ENCODE measurements around the gene CCT7.
A peak's percentile ranks its signal among the peaks of the same experiment; 100 is the strongest.
"Not testable (repeated sequence)": the region's sequence is repeated elsewhere in the genome, so short reads cannot be mapped to it uniquely, and the experiment has no call there.

CCT7 gene

GRCh38 chr2:73233932-73234832 lies at the start of gene CCT7:
TSS of gene CCT7 (plus strand) at chr2:73234308. CDS start at chr2:73234379, 71 bp downstream.
- peak; percentile 89 for DNase-seq

GRCh38 chr2:73185965-73186364 lies 48.1 kb upstream of the CCT7 start:
- no peak for DNase-seq

GRCh38 chr2:73187549-73187948 lies 46.6 kb upstream of the CCT7 start:
- no peak for DNase-seq

GRCh38 chr2:73197579-73197978 lies 36.5 kb upstream of the CCT7 start:
- no peak for DNase-seq

- not testable (repeated sequence) for DNase-seq
Observed at GRCh38 chr2:73200281-73200680, 33.8 kb upstream of the CCT7 start.

GRCh38 chr2:73202156-73203054 lies 31.7 kb upstream of the CCT7 start, which contains the start of gene NOTO:
TSS of gene NOTO (plus strand) at chr2:73202574. CDS start at chr2:73202667, 93 bp downstream.
- no peak for DNase-seq

- DNase-seq, result no peak
Observed at GRCh38 chr2:73203055-73203681, 30.9 kb upstream of the CCT7 start.

- DNase-seq, result no peak
Observed at GRCh38 chr2:73205611-73206010, 28.5 kb upstream of the CCT7 start.

GRCh38 chr2:73208258-73208657 lies 25.9 kb upstream of the CCT7 start:
- no peak for DNase-seq

- DNase-seq, result no peak
Observed at GRCh38 chr2:73210019-73210418, 24.1 kb upstream of the CCT7 start.

GRCh38 chr2:73210696-73211095 lies 23.4 kb upstream of the CCT7 start:
- DNase-seq, result no peak

- DNase-seq, result no peak
Observed at GRCh38 chr2:73212098-73212447, 22.0 kb upstream of the CCT7 start.

GRCh38 chr2:73212448-73213176 lies 21.5 kb upstream of the CCT7 start:
- peak; percentile 78 for DNase-seq

- DNase-seq, result peak; percentile 93
Observed at GRCh38 chr2:73214120-73215035, 19.7 kb upstream of the CCT7 start, which contains the start of gene SMYD5. TSS of gene SMYD5 (plus strand) at chr2:73214245. CDS start at chr2:73214267, 22 bp downstream.

GRCh38 chr2:73215254-73215653 lies 18.9 kb upstream of the CCT7 start:
- no peak for DNase-seq

GRCh38 chr2:73217160-73217559 lies 16.9 kb upstream of the CCT7 start:
- DNase-seq, result no peak

GRCh38 chr2:73217826-73218225 lies 16.3 kb upstream of the CCT7 start:
- DNase-seq, result no peak

- no peak for DNase-seq
Observed at GRCh38 chr2:73218298-73218697, 15.8 kb upstream of the CCT7 start.

- no peak for DNase-seq
Observed at GRCh38 chr2:73223821-73224220, 10.3 kb upstream of the CCT7 start.

- no peak for DNase-seq
Observed at GRCh38 chr2:73225513-73226360, 8.4 kb upstream of the CCT7 start.

Data from stimulated activated CD4-positive, alpha-beta T cell treated with anti-CD3 and anti-CD28 coated beads, Interleukin-1b, Interleukin-23, amount 100 ng/mL, for 48 hours (primary cell).